Measurements from ENCODE around the gene LPP. TPM values are rescaled to one million over a fixed set of nuclear protein-coding genes. Genes with fewer than 3 reads are reported as not detected.

Gene LPP
- total RNA-seq, 2 donors from 2014 or later = 1,568 to 1,607 TPM

- Histone ChIP-seq H3K27me3 (replicated peaks; ENCODE audit: insufficient read depth) (no peaks in the 10 kb centered on the region), H3K4me1 (ENCODE audit: control insufficient read depth in 1 of 2, low read depth in 2 of 2) (peaks cover 37 to 77% of the 10 kb centered on the region in 2 donors), H3K36me3 (no peaks in the 10 kb centered on the region), H3K27ac (no peak overlapping the region), H3K9me3 (no peaks in the 10 kb centered on the region), H3K4me3 (no peak overlapping the region)
- DNase-seq (ENCODE audit: low spot score) (no peak), ATAC-seq (ENCODE audit: insufficient number of reproducible peaks, low FRiP score, low read depth) (no peak)
- TF ChIP-seq CTCF (IDR thresholded peaks at IDR 0.05) = no peak
Measured at GRCh38 chr3:188571531-188572095, 417.7 kb downstream of the LPP start.

- no peaks in the 10 kb centered on the region for H3K9me3 ChIP-seq
- no peaks in the 10 kb centered on the region for H3K36me3 ChIP-seq
- TF ChIP-seq CTCF (IDR thresholded peaks at IDR 0.05) = no peak
- H3K4me1 ChIP-seq (ENCODE audit: control insufficient read depth in 1 of 2, low read depth in 2 of 2) = peaks cover 45 to 87% of the 10 kb centered on the region in 2 donors
- H3K27me3 ChIP-seq (replicated peaks; ENCODE audit: insufficient read depth) = no peaks in the 10 kb centered on the region
- no peak for ATAC-seq (ENCODE audit: insufficient number of reproducible peaks, low FRiP score, low read depth)
- H3K27ac ChIP-seq = no peak overlapping the region
- DNase-seq (ENCODE audit: low spot score) = no peak
- H3K4me3 ChIP-seq = no peak overlapping the region
Measured at GRCh38 chr3:188573291-188573940, 419.5 kb downstream of the LPP start.

- Histone ChIP-seq H3K27ac (no peak overlapping the region), H3K9me3 (no peaks in the 10 kb centered on the region), H3K36me3 (no peaks in the 10 kb centered on the region), H3K4me1 (ENCODE audit: control insufficient read depth in 1 of 2, low read depth in 2 of 2) (peaks cover 45 to 87% of the 10 kb centered on the region in 2 donors), H3K4me3 (no peak overlapping the region), H3K27me3 (replicated peaks; ENCODE audit: insufficient read depth) (no peaks in the 10 kb centered on the region)
- TF ChIP-seq CTCF (IDR thresholded peaks at IDR 0.05) = no peak
- DNase-seq (ENCODE audit: low spot score) (no peak), ATAC-seq (ENCODE audit: insufficient number of reproducible peaks, low FRiP score, low read depth) (no peak)
Measured at GRCh38 chr3:188573956-188574355, 420.0 kb downstream of the LPP start.

GRCh38 chr3:188574885-188575284 lies 420.9 kb downstream of the LPP start:
- no peak overlapping the region for H3K4me3 ChIP-seq
- H3K4me1 ChIP-seq (ENCODE audit: control insufficient read depth in 1 of 2, low read depth in 2 of 2) = peaks cover 49 to 89% of the 10 kb centered on the region in 2 donors
- TF ChIP-seq CTCF (IDR thresholded peaks at IDR 0.05) = no peak
- ATAC-seq (ENCODE audit: insufficient number of reproducible peaks, low FRiP score, low read depth) (no peak), DNase-seq (ENCODE audit: low spot score) (no peak)
- H3K27ac ChIP-seq = peak overlapping the region; percentile 15 to 59
- H3K36me3 ChIP-seq = no peaks in the 10 kb centered on the region
- H3K27me3 ChIP-seq (replicated peaks; ENCODE audit: insufficient read depth) = no peaks in the 10 kb centered on the region
- H3K9me3 ChIP-seq = no peaks in the 10 kb centered on the region

- no peaks in the 10 kb centered on the region for H3K9me3 ChIP-seq
- no peak overlapping the region for H3K4me3 ChIP-seq
- H3K4me1 ChIP-seq (ENCODE audit: control insufficient read depth in 1 of 2, low read depth in 2 of 2) = peaks cover 48 to 87% of the 10 kb centered on the region in 2 donors
- TF ChIP-seq CTCF (IDR thresholded peaks at IDR 0.05) = no peak
- no peaks in the 10 kb centered on the region for H3K27me3 ChIP-seq (replicated peaks; ENCODE audit: insufficient read depth)
- no peak for ATAC-seq (ENCODE audit: insufficient number of reproducible peaks, low FRiP score, low read depth)
- peak overlapping the region in 1 of 2 donors; percentile 59 for H3K27ac ChIP-seq
- H3K36me3 ChIP-seq = no peaks in the 10 kb centered on the region
- DNase-seq (ENCODE audit: low spot score) = no peak
Measured at GRCh38 chr3:188575501-188575900, 421.5 kb downstream of the LPP start.
